ENCODE data around the gene SLC6A20.

DNA sequence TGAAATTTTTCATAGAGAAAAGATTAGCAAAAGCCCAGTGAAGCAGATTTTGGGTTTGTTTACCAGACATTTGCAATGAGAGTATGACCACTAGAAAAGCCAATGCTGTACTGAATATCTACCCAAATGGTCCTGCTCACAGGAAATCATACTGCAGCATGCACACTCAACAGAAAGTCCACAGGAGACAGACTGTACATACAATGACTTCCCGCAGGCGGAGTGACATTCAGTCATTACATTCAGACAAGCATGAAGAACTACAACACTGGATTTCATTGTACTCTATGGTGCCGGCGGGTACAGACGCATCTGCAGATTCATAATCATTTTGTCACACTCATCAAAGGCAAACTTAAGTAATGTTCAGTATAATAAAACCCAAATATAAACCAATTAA lies 33.8 kb upstream of the SLC6A20 start:
- TF ChIP-seq POLR2A (IDR thresholded peaks at IDR 0.05; ENCODE audit: low read depth) = no peak
- TF ChIP-seq, protein P1, sequence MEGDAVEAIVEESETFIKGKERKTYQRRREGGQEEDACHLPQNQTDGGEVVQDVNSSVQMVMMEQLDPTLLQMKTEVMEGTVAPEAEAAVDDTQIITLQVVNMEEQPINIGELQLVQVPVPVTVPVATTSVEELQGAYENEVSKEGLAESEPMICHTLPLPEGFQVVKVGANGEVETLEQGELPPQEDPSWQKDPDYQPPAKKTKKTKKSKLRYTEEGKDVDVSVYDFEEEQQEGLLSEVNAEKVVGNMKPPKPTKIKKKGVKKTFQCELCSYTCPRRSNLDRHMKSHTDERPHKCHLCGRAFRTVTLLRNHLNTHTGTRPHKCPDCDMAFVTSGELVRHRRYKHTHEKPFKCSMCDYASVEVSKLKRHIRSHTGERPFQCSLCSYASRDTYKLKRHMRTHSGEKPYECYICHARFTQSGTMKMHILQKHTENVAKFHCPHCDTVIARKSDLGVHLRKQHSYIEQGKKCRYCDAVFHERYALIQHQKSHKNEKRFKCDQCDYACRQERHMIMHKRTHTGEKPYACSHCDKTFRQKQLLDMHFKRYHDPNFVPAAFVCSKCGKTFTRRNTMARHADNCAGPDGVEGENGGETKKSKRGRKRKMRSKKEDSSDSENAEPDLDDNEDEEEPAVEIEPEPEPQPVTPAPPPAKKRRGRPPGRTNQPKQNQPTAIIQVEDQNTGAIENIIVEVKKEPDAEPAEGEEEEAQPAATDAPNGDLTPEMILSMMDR (IDR thresholded peaks at IDR 0.05) = no peak
- TF ChIP-seq EP300 (IDR thresholded peaks at IDR 0.05) = no peak
- no peak for TF ChIP-seq POLR2AphosphoS5 (IDR thresholded peaks at IDR 0.05)

Measured in esophagus muscularis mucosa (tissue), 4 donors.